ENCODE results near the gene RREB1.
"Not testable (repeated sequence)": the region's sequence is repeated elsewhere in the genome, so short reads cannot be mapped to it uniquely, and the experiment has no call there.

Gene RREB1

DNA sequence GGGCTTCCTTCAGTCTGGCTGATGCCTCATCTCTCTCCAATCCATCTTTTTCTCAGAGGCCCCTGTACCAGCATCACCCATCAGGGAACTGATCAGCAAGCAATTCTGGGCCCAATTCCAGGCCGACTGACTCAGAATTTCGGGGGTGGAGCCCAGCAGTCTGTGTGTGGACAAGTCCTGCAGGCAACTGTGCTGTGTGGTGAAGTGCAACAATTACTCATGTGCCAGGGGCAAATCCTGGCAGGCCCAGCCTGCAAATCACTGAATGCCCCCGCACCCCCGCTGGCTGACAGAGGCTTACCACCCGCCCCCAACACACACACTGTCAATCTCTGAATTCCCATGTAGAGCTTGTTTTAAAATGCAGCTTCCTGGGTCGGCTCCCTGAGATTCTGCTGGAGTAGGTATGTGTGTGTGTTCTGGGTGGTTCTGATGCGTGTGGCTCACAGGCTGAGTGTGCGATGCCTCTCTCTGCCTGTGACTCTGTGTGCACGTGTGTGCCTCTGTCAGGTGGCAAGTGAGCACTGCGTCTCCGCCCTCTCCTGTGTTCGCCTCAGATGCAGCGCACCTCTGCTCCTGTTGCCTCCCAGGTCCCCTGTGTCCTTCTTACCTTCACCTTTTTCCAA lies 159.8 kb downstream of the RREB1 start:
- no peak for DNase-seq

DNA sequence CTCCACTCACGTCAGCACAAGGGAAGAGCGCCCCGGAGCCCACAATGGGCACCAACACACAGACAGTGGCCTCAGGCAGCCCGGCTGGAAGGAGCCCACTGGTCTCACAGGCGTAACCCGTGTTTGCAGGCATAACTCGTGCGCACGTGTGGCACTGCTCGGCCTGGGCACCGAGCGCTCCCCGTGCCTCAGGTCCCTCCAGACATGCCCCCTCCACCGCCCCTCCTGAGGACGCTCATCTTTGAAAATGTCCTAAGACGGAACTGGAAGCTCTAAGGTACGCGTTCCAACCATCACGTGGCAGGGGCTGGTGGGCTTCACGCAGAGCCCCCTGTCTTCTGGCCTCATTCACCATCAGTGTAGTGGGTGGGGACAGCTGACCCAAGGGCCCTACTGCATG lies 160.6 kb downstream of the RREB1 start:
- DNase-seq, result no peak

DNA sequence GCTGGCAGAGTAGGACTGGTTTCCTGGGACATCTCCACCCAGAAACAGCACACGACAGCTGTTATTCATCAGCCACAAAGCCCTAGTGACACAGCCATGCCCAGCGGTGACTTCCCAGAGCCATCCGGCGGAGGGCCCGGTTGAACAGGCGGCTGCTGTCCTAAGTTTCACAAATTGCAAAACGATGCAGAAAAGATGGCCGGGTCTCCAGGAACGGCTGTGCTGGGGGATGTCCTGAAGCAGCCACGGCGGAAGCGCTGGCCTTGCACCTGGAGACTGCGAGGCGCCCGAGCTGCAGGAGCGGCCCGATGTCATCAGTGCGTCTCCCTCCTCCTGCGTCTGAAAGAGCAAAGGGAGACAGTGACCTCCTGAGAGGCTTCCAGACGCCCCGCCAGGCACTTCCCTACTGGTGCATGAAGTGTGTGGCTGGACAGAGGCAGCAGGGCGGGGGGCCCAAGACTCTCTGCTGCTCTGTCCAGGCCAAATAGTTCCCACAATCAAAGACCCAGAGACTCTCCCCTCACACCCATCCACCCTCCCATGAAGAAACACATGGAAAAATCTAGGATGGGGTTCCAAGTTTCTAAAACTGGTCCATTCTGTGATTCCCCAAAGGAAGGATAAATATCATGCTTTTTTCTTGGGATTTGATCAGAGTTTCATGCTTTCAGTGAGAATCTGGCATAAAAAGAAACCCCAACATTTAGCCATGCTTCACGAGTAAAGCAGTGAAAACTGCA lies 161.2 kb downstream of the RREB1 start:
- DNase-seq, result no peak

DNA sequence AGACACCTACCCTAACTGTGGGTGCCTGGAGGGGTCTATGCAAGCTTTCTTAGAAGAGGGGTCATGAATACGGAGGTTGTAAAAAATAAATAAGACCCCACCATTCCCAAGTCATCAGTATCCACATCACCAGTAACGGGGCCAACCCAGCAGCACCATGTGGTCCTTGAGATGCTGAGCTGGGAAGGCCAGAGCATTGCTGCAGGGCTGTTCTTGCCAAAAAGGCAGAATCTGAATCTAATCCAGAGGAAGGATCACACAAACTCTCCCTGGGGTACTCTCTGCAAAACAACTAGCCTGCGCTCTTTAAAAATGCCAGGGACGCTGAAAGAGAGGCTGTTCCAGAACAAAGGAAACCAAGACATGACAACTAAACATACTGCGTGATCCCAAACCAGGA lies 162.1 kb downstream of the RREB1 start:
- no peak for DNase-seq

DNA sequence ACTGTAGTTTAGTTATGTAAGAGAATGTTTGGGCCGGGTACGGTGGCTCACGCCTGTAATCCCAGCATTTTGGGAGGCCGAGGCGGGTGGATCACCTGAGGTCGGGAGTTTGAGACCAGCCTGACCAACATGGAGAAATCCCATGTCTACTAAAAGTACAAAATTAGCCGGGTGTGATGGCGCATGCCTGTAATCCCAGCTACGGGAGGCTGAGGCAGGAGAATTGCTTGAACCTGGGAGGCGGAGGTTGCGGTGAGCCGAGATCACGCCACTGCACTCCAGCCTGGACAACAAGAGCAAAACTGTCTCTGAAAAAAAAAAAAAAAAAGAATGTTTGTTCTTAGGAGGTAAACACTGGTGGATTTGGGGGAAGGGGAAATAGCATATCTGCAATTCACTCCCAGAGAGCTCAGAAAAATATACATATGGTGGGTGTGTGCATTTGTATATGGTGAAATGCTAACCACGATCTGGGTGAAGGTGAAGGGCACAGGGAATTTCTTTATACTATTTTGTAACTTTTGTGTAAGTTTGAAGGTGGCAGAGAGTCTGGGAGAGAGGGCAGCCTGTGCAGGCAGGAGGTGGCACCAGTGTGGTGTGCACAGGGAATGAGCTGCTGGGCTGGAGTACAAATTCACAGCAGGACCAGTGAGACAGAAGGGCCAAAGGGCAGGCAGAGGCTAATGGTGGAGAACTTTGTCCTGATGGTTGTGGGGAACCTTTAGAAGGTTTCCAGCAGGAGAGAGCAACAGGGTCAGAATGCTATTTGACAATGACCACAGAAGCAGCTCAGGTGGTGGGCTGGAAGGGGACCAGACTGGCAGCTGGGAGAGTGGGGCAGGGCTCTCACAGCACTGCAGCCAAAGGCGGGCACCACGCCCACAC lies 162.8 kb downstream of the RREB1 start:
- DNase-seq, result no peak

DNA sequence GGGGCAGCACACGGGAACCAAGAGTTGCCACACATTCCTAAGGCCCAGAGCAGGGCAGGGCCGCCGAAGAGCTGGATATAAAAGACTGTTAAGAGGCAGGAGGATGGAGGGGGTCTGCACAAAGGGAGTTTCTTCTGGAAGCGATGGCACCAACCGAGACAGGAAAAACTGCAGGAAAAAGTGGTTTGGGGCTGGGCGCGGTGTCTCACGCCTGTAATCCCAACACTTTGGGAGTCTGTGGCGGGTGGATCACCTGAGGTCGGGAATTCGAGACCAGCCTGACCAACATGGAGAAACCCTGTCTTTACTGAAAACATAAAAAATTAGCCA lies 163.4 kb downstream of the RREB1 start:
- no peak for DNase-seq

DNA sequence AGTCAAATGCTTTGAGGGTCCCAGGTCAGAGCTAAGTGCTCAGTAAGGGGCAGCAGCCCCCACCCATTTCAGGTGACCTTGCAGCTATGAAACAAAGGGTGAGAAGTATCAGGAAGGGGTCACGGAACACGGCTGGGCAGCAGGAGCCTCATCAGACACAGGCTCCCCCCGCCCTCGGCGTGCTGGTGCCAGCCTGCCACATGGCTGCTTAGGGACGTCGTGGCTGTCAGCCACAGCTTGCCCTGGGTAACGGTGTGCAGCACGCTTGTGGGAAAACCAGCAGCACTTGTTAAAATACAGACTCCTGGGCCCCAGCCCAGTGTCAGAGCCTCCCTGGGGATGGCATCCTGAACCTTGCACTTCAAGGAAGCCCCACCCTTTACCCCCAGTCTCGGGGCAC lies 165.9 kb downstream of the RREB1 start:
- DNase-seq, result no peak

DNA sequence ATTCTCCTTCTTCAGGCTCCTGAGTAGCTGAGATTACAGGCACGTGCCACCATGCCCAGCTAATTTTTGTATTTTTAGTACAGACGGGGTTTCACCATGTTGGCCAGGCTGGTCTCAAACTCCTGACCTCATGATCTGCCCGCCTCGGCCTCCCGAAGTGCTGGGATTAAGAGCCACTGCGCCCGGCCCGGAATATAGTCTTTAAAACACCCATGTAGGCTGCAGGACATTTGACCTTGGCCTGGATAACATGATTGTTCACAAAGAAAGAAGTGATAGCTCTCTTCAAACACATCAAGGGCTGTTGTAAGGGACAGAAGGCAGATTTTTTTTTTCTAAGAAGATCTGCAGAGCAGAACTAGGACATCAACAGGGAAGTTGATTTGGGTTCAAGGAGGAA lies 166.8 kb downstream of the RREB1 start:
- not testable (repeated sequence) for DNase-seq

DNA sequence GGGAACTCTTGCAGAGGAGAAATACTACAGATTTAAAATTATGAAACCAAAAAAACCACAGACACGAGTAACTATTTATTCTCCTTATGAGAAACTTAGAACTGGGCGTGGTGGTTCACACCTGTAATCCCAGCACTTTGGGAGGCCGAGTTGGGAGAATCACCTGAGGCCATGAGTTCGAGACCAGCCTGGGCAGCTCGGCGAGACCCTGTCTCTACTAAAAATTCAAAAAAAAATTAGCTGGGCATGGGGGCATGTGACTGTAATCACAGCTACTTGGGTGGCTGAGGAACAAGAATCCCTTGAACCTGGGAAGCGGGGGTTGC lies 168.4 kb downstream of the RREB1 start:
- DNase-seq, result no peak

DNA sequence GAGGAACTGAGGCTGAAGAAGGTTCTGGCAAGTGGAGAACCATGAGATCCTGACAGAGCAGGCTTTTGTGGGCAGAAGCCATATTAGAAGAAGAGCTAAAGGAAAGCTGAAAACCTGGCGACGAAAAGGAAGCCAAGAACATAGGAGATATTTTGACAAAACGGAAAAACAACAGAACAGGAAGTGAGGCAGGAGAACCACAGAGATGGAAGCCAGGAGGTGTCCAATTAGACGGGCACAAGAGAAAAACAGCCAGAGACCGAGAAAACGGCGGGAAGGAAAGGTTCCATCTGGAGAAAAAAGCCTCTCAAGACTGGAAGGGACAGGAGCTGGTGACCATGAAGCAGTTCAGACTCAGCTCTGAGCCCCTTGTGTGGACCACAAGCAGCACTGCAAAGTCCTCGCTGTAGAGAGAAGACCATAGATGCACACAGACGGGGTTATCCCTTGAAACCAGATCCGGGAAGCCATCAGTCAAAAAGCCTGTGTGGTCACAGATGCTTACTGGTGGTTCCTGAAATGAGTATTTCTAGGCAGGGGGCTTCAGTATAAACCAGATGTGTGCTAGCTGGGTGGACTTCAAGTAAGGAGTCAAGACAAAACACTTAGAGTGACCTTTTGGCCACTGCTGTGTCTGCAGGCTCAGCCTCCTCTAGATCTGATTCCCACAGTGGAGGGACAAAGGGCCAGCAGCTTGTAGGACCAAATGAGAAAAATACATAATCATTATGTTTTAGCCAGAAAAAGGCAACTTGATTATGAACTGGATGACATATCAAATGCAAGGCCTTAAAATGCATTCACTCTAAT lies 174.5 kb downstream of the RREB1 start:
- no peak for DNase-seq

DNA sequence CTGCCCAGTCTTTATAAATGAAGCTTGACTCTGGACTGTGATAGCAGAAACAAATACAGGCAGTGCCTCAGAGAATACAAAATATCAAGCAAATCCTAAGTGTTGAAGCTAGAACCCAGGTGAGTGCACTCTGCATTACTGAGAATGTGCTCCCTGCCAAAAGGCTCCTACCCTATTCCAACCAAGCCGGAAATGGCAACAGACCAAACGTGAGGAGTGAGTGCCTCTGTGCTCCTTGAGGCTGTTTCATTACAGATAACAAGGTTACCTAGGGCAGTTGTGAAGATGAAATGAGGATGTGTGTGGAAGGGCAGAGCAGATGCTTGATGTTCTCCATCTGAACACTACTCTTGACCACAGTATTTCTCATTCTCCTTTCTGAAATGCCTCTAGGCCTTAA lies 175.9 kb downstream of the RREB1 start:
- no peak for DNase-seq

DNA sequence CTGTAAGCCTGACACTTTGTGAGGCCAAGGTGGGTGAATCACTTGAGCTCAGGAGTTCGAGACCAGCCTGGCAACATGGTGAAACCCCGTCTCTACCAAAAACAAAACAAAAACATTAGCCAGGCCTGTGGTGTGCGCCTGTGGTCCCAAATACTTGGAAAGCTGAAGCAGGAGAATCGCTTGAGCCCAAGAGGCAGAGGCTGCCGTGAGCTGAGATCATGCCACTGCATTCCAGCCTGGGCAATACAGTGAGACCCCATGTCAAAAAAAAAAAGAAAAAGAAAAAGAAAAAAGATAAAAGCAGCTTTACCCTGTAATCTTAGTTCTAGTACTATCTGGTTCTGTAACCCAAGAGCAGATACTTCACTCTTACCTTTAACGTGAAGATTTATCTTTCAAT lies 177.7 kb downstream of the RREB1 start:
- DNase-seq, result no peak

DNA sequence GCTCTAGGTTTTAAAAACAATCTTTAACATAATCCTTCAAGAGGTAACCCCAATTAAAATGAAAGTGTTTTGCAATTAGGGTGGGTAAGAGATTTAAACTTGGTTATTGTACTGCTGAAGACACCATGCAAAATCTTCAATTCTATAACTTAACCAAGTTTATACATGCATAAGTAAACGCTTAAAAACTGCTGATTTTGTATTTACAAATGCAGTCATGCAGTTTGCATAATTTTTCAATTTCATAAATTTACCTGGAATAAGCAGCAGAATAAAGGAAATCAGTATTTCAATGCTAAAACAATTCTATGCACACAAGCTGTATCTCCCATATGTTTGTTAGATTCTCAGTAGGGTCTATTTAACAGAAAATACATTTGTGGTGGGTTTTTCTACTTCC lies 182.3 kb downstream of the RREB1 start:
- no peak for DNase-seq

DNA sequence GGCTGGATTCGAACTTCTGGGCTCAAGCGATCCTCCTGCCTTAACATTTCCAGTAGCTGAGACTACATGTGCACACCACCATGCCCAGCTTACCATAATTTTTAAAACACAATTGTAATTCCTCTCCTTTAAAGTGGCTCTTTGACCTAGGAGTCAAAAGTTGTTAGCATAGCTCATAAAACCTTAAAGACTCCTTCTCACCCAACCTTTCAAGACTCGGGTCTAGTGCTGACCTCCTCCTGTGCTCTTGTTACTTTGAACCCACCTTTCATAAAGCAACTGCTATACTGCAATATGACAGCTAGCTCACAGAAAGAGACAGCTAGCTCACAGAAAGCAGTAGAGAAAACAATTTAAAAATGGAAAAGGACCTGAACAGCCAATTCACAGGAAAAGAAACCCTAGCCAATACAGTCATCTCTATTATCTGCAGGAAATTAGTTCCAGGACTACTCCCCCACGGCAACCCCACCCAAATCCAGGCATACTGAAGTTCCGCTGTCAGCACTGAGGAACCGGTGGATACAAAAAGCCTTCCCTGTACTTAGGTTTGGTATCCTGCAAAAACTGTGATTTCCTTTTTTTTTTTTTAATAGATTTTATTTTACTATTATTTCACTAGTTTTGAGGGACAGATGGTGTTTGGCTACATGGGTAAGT lies 185.0 kb downstream of the RREB1 start:
- DNase-seq, result no peak

DNA sequence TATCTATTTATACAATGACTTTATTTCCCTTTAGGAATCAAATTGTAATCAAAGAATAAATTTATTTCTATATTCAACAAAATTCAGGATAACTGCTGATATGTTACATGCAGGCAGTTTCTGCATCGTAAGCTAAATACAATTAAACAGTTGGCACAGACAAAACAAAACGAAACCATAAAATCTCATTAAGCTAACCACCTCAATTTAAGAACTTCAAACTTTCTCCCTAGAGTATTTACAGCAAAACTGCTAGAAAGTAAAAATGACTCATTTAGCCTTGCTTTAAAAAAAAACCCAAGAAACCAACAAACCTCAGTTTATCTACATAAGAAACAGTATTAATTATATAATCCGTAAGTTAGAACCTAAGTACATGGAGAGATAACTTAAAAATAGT lies 188.2 kb downstream of the RREB1 start:
- no peak for DNase-seq

DNA sequence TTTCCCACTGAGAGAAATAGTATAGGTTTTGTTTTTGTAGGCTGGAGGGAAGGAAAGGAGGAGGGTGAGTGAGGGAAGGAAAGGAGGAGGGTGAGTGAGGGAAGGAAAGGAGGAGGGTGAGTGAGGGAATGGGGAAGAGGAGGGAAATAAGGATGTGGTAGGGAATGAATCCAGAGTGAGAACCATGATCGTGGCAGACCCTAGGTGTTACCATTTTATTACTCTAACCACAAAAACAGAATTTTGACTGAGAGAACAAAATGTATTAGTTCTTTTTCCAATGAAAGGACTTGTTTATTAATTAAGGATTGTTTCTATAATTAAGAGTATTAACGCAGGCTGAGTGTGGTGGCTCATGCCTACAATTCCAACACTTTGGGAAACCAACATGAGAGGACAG lies 188.8 kb downstream of the RREB1 start:
- DNase-seq, result no peak

DNA sequence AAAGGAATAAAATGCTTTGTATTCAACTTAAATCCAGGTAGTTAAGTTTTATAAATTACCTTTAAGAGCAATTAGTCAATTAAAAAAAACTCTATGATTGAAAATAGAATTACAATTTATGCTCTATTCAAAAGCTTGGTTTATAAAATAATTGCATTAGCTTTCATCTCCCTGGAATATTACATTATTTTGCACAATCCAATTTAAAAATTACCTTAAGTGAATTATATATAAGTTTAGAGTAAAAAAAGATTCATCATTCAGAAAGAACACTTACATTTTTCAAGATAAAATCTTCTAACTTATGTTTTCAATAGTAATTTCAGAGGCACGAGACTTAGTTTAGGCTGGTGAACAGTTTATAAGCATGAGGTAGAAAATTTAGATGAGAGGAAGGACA lies 190.4 kb downstream of the RREB1 start:
- DNase-seq, result no peak

DNA sequence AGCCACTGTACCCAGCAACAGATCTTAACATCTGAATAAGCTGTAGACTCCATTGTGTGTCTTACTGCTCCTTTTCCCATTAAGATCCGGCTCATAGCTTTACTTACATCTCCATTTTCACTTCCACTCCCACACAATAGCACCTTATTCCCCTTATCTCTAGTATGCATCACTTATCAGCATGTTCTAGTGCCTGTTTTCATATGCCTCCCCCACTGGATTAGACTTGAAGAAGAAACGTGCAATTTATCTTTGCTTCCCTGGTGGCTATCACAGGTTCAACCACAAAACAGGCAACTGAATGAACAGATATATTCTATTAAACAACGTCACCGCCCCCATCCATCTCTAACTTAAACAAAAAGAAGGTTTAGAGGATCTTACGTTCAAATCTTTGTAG lies 193.2 kb downstream of the RREB1 start:
- DNase-seq, result no peak
